GM12874 (cell line): ENCODE results near the gene DNAJB8.

Experiments
- TF ChIP-seq, protein P1 (sequence below): IDR thresholded peaks from 2 replicates; pipeline ENCODE4 v1.5.1; 2011; ENCODE audit warnings: low read depth, mild to moderate bottlenecking, control low read depth, low read length, moderate library complexity; ENCODE audit not compliant: insufficient read depth

DNAJB8 gene

GRCh38 chr3:128503751-128504532 lies 37.3 kb upstream of the DNAJB8 start:
- TF ChIP-seq, protein P1, sequence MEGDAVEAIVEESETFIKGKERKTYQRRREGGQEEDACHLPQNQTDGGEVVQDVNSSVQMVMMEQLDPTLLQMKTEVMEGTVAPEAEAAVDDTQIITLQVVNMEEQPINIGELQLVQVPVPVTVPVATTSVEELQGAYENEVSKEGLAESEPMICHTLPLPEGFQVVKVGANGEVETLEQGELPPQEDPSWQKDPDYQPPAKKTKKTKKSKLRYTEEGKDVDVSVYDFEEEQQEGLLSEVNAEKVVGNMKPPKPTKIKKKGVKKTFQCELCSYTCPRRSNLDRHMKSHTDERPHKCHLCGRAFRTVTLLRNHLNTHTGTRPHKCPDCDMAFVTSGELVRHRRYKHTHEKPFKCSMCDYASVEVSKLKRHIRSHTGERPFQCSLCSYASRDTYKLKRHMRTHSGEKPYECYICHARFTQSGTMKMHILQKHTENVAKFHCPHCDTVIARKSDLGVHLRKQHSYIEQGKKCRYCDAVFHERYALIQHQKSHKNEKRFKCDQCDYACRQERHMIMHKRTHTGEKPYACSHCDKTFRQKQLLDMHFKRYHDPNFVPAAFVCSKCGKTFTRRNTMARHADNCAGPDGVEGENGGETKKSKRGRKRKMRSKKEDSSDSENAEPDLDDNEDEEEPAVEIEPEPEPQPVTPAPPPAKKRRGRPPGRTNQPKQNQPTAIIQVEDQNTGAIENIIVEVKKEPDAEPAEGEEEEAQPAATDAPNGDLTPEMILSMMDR: no peak

DNA sequence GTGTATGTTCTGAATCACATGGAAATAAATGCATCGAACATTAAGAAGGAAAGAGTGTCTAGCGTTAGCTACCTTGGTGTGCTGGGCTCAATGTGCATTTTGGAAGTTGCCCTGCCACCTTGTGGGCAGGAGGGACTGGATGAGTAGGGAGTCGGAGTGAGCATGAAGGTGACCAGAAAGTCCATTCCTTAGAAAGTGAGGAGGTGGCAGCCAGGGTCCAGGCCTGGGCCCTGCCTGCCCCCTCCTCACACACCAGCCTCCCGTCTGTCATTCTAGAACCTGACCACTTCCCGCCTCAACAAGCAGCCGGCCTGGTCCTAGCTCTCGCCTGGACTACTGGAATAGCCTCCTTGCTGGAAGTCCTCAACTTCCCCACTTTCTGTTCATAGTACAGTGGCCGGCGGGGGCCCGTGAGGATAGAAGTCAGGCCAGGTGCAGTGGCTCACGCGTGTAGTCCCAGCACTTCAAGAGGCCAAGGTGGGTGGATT lies 36.5 kb upstream of the DNAJB8 start:
- TF ChIP-seq, protein P1: no peak

DNA sequence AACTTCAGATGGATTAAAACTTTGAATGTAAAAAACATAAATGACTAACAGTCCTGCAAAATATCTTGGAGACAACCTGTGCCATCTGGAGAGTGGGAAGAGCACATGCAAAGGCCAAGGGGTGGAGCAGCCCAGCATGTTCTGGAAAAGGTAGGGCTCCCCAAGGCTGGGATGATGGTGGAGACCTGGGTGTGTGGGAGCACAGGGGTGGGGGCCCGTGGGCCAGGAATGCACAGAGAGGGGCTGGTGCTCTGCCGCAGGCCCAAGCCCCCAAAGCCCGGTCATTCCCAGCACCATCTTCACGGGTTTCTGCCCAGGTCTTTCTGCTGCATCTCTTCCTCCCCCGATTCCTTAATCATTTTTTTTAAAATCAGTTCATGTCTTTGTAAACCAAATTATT lies 36.0 kb upstream of the DNAJB8 start:
- TF ChIP-seq, protein P1: no peak

GRCh38 chr3:128501431-128501830 lies 34.7 kb upstream of the DNAJB8 start:
- TF ChIP-seq, protein P1: no peak

GRCh38 chr3:128500556-128500955 lies 33.9 kb upstream of the DNAJB8 start:
- TF ChIP-seq, protein P1: no peak

- TF ChIP-seq, protein P1: no peak
Observed at GRCh38 chr3:128499724-128500275, 33.1 kb upstream of the DNAJB8 start.

DNA sequence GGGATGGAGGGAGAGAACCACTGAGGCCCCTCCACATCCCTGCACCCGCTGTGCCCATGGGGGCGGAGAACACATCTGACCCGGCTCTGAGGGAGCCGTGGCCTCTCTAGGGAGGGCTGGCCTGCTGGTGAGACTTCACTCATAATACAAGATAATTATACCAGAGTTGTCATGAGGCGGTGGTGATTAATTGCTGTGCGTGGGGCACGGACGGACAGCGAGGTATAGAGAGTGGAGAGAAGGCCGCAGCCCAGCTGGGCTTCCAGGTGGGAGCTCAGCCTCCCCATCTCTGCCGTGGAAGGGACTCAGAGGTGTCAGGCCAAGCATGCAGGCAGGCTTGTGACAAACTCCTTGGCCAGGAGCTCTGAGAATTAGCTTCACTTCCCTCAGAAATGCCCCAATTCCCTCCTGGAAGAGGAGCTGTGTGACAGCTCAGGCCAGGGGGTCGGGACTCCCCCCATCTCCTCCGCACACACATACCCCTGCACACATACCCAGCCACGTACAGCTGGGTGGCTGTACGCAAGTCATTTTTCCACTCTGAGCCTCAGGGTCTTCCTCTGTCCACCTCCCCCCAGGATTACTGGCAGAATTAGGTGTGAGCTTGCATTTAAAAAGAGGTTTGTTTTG lies 32.3 kb upstream of the DNAJB8 start:
- TF ChIP-seq, protein P1: no peak
